ENCODE data around the gene TUBG2. TPM values are rescaled to one million over a fixed set of nuclear protein-coding genes. Genes with fewer than 3 reads are reported as not detected.

Gene TUBG2
- total and polyA plus RNA-seq, 2 of the 8 experiments (the other 6 are each of a cell fraction or from before 2014, with no cell fraction given), result 14.8 to 16.6 TPM

DNA sequence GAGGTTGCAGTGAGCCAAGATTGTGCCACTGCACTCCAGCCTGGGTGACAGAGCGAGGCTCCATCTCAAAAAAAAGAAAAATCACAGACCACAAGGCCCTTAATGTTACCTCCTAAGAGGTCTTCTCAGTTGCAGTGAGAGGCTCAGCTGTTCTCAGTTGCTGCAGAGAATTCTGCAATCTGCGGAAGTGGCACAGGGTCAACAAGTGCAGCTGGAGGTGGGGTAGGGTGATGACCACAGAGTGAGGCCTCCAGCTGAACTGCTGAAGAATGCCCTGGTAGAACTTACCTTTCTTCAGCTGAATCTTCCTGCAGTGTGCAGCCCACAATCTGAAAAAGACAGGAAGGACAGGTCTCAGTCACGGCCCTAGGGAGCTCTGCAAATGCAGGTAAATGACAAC lies 49.5 kb downstream of the TUBG2 start:
- no peaks in the 10 kb centered on the region for H4K20me1 ChIP-seq (replicated peaks in 1 of 2; ENCODE audit: control insufficient read depth in 1 of 2, insufficient read depth in 2 of 2, low read length in 2 of 2)
- no peak overlapping the region for H2BK5ac ChIP-seq (ENCODE audit: low read depth, low read length)
- POLR2A ChIA-PET (ENCODE audit: partially characterized antibody), result interaction anchor here (0.7 to 2.0 kb wide), 2 partner anchors 8 to 72 kb away, joined by 3 to 6 read pairs; no protein-coding TSS in a partner anchor
- DNase-seq (ENCODE audit: low read depth in 1 of 2, low spot score in 2 of 2), result no peak
- no peaks in the 10 kb centered on the region for H3K4me1 ChIP-seq (replicated peaks in 1 of 4; ENCODE audit: control insufficient read depth in 3 of 4, insufficient read depth in 4 of 4, low read length in 3 of 4)
- H2AFZ ChIP-seq (ENCODE audit: low read length), result no peak overlapping the region
- CTCF ChIA-PET (ENCODE audit: partially characterized antibody), result interaction anchor here (1.0 to 3.9 kb wide), 5 partner anchors 9 to 130 kb away, joined by 3 to 10 read pairs (median 3); no protein-coding TSS in a partner anchor
- H3K23me2 ChIP-seq (ENCODE audit: low read depth, low read length), result no peaks in the 10 kb centered on the region
- H3K27ac ChIP-seq (ENCODE audit: low read depth, low read length), result no peak overlapping the region
- H2BK15ac ChIP-seq (ENCODE audit: low read length), result no peak overlapping the region
- H4K8ac ChIP-seq (ENCODE audit: extremely low read depth, insufficient read depth, low read length), result no peak overlapping the region
- H3K14ac ChIP-seq (ENCODE audit: insufficient read length), result no peak overlapping the region
- H2AK5ac ChIP-seq (ENCODE audit: low read depth, low read length), result no peak overlapping the region
- no peak overlapping the region for H3K4me3 ChIP-seq (ENCODE audit: extremely low read depth in 1 of 4, insufficient read depth in 2 of 4, low read depth in 3 of 4, low read length in 4 of 4)
- H3K79me1 ChIP-seq (ENCODE audit: low read depth, low read length), result no peaks in the 10 kb centered on the region
- no peak overlapping the region for H4K91ac ChIP-seq (replicated peaks; ENCODE audit: insufficient read length, low read length)
- no peak overlapping the region for H3K9ac ChIP-seq (replicated peaks in 1 of 4; ENCODE audit: extremely low read depth in 1 of 4, low read depth in 3 of 4, low read length in 3 of 4)
- no peak overlapping the region for H2BK12ac ChIP-seq (ENCODE audit: low read depth, low read length)
- H3K4me2 ChIP-seq (ENCODE audit: insufficient read depth in 1 of 2, low read depth in 2 of 2, low read length in 2 of 2), result no peak overlapping the region
- H3K56ac ChIP-seq (replicated peaks; ENCODE audit: insufficient read length, low read depth, low read length), result no peak overlapping the region
- TF ChIP-seq GABPA (IDR thresholded peaks at IDR 0.05; ENCODE audit: borderline replicate concordance, insufficient read depth, low read length) (no peak), BRCA1 (IDR thresholded peaks at IDR 0.05; ENCODE audit: low read depth, low read length) (no peak), RAD21 (IDR thresholded peaks at IDR 0.05 in 1 of 2, conservative IDR thresholded peaks at IDR 0.05 in 1 of 2; ENCODE audit: low read depth in 2 of 2, low read length in 2 of 2) (no peak), KDM5A (IDR thresholded peaks at IDR 0.05; ENCODE audit: low read length) (no peak), NANOG (IDR thresholded peaks at IDR 0.05; ENCODE audit: insufficient read depth, low read depth, low read length, poor library complexity, severe bottlenecking) (no peak)
- H3K9me3 ChIP-seq (ENCODE audit: insufficient read depth in 2 of 2, low read depth in 1 of 2, low read length in 1 of 2), result no peaks in the 10 kb centered on the region
- no peaks in the 10 kb centered on the region for H3K79me2 ChIP-seq (ENCODE audit: control insufficient read depth in 1 of 2, insufficient read depth in 2 of 2, low read length in 2 of 2)
- H2BK120ac ChIP-seq (replicated peaks; ENCODE audit: low read depth, low read length), result no peak overlapping the region
- no peak overlapping the region for H3K18ac ChIP-seq (ENCODE audit: extremely low read depth, low read length)
- H2BK20ac ChIP-seq (ENCODE audit: low read length), result no peak overlapping the region
- H4K5ac ChIP-seq (ENCODE audit: insufficient read length, low read depth, low read length), result no peak overlapping the region
- WGBS, 2 experiments (ENCODE audit: extremely low coverage in 1 of 2, insufficient coverage in 1 of 2, insufficient read length in 1 of 2, insufficient replicate concordance in 2 of 2, low coverage in 1 of 2, low lambda C conversion rate in 2 of 2, missing lambda C conversion rate in 1 of 2), result 83% methylated on average over 3 of the region's 3 CpGs; no CpG with 5 or more reads in 1 of the 2 experiments
- no peak overlapping the region for H3K23ac ChIP-seq (ENCODE audit: insufficient read length)
- no peak for FAIRE-seq
- H3K36me3 ChIP-seq (ENCODE audit: control insufficient read depth in 2 of 4, insufficient read depth in 4 of 4, low read length in 3 of 4), result peaks cover 6 to 74% (median 41%) of the 10 kb centered on the region in 4 experiments
- H3K4ac ChIP-seq (replicated peaks; ENCODE audit: insufficient read length, low read depth, low read length), result no peak overlapping the region
- no peaks in the 10 kb centered on the region for H3K27me3 ChIP-seq (replicated peaks in 1 of 4; ENCODE audit: control insufficient read depth in 3 of 4, extremely low read depth in 1 of 4, insufficient read depth in 3 of 4, low read length in 3 of 4)
